HFFc6 (cell line): ENCODE data around the gene GGPS1. TPM values are rescaled to one million over a fixed set of nuclear protein-coding genes. Genes with fewer than 3 reads are reported as not detected.

Experiments
- DNase-seq: peaks from one replicate; pipeline ENCODE4 v3.0.0-alpha.2; 2018
- H3K27ac Mint-ChIP-seq: 2 replicates; pipeline ENCODE4 v1.8.0; 2020; ENCODE audit warnings: mild to moderate bottlenecking, mixed read lengths
- H3K27me3 Mint-ChIP-seq: 2 replicates; pipeline ENCODE4 v1.8.0; 2021; ENCODE audit warnings: mild to moderate bottlenecking, moderate library complexity, mixed read lengths; ENCODE audit not compliant: insufficient read depth
- H3K36me3 Mint-ChIP-seq: 2 replicates; pipeline ENCODE4 v1.8.0; 2021; ENCODE audit warnings: low read depth, mixed read lengths
- H3K4me1 Mint-ChIP-seq: 2 replicates; pipeline ENCODE4 v1.8.0; 2020; ENCODE audit warnings: low read depth, mixed read lengths
- H3K4me3 Mint-ChIP-seq: 2 replicates; pipeline ENCODE4 v1.8.0; 2020; ENCODE audit warnings: mild to moderate bottlenecking, moderate library complexity, mixed read lengths
- H3K9me3 Mint-ChIP-seq: 2 replicates; pipeline ENCODE4 v1.8.0; 2020; ENCODE audit warnings: mild to moderate bottlenecking, mixed read lengths
- total RNA-seq, 6 experiments: library from RNA; stranded (reverse); fragmentation: NEBNext Ultra II Directional; extraction: Animal tissue kit (Norgen Biotek cat#: 25700); gene quantifications; 2 replicates in 1 of 6; 3 replicates in 5 of 6; pipeline ENCODE4 v1.2.3, GENCODE V29; 2021
- TF ChIP-seq, protein P1 (sequence below): fragments of 200-600 bp; sonication (generic); IDR thresholded peaks from 2 replicates; pipeline ENCODE4 v1.5.0; 2021; ENCODE audit warnings: antibody characterized with exemption, mild to moderate bottlenecking

Gene GGPS1
- total RNA-seq, 6 experiments from 2014 or later, result 24.9 to 31.0 (median 26.7) TPM

DNA sequence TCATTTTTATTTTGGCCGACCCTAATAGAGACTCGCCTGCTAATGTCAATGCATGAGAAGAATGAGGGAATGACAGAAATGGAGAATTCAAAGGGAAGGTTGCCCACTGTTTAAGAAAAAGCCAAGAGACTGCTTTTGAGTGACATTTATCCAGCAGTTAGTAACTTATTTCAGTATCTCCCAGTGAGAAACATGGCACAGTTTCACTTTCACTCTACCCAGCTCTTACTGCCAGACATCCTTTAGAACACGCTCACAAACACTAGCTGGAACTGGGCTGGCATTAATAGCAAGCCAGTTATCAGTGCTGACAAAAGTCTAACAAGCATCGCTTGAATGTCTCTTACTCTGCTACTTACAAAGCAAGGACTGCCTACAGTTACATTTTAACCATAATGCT is 8.5 kb downstream of the GGPS1 start:
- no peak for DNase-seq
- no peaks in the 10 kb centered on the region for H3K4me1 Mint-ChIP-seq
- no peak overlapping the region for H3K27ac Mint-ChIP-seq
- peaks cover 5% of the 10 kb centered on the region; the same call in 1 of the 2 replicates for H3K36me3 Mint-ChIP-seq
- TF ChIP-seq, protein P1, sequence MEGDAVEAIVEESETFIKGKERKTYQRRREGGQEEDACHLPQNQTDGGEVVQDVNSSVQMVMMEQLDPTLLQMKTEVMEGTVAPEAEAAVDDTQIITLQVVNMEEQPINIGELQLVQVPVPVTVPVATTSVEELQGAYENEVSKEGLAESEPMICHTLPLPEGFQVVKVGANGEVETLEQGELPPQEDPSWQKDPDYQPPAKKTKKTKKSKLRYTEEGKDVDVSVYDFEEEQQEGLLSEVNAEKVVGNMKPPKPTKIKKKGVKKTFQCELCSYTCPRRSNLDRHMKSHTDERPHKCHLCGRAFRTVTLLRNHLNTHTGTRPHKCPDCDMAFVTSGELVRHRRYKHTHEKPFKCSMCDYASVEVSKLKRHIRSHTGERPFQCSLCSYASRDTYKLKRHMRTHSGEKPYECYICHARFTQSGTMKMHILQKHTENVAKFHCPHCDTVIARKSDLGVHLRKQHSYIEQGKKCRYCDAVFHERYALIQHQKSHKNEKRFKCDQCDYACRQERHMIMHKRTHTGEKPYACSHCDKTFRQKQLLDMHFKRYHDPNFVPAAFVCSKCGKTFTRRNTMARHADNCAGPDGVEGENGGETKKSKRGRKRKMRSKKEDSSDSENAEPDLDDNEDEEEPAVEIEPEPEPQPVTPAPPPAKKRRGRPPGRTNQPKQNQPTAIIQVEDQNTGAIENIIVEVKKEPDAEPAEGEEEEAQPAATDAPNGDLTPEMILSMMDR, result no peak
- H3K9me3 Mint-ChIP-seq, result no peaks in the 10 kb centered on the region
- no peak overlapping the region for H3K4me3 Mint-ChIP-seq
- no peaks in the 10 kb centered on the region for H3K27me3 Mint-ChIP-seq

DNA sequence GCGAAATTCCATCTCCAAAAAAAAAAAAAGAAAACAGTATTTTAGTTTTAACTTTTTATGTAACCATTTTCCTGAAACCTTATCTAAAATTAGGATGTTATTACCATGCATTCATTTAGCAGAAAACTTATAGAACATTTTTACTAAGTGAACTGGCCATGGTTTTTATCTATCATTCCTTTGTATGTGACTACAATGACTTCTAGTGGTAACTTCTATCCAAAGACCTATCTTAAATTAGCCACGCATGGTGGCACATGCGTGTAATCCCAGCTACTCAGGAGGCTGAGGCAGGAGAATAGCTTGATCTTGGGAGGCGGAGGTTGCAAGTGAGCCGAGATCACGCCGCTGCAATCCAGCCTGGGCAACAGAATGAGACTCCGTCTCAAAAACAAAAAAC is 11.4 kb downstream of the GGPS1 start:
- TF ChIP-seq, protein P1, result no peak
- Mint-ChIP-seq H3K27ac (no peak overlapping the region), H3K4me1 (no peaks in the 10 kb centered on the region), H3K4me3 (no peak overlapping the region), H3K36me3 (peaks cover 10% of the 10 kb centered on the region; the same call in 1 of the 2 replicates), H3K9me3 (no peaks in the 10 kb centered on the region), H3K27me3 (no peaks in the 10 kb centered on the region)
- no peak for DNase-seq

GRCh38 chr1:235341334-235341733 is 13.0 kb downstream of the GGPS1 start:
- no peak overlapping the region for H3K27ac Mint-ChIP-seq

GRCh38 chr1:235342039-235342438 is 13.7 kb downstream of the GGPS1 start:
- TF ChIP-seq, protein P1, result no peak
- H3K4me3 Mint-ChIP-seq, result no peak overlapping the region
- H3K27ac Mint-ChIP-seq, result no peak overlapping the region
- no peaks in the 10 kb centered on the region for H3K9me3 Mint-ChIP-seq
- H3K36me3 Mint-ChIP-seq, result peaks cover 15% of the 10 kb centered on the region; the same call in 1 of the 2 replicates
- no peaks in the 10 kb centered on the region for H3K27me3 Mint-ChIP-seq
- no peak for DNase-seq
- H3K4me1 Mint-ChIP-seq, result no peaks in the 10 kb centered on the region

More at GRCh38 chr1:235341334-235341733, 13.0 kb downstream of the GGPS1 start:
- Mint-ChIP-seq H3K9me3 (no peaks in the 10 kb centered on the region), H3K4me3 (no peak overlapping the region), H3K36me3 (peaks cover 15% of the 10 kb centered on the region; the same call in 1 of the 2 replicates), H3K27me3 (no peaks in the 10 kb centered on the region), H3K4me1 (no peaks in the 10 kb centered on the region)
- TF ChIP-seq, protein P1, result no peak
- DNase-seq, result no peak

DNA sequence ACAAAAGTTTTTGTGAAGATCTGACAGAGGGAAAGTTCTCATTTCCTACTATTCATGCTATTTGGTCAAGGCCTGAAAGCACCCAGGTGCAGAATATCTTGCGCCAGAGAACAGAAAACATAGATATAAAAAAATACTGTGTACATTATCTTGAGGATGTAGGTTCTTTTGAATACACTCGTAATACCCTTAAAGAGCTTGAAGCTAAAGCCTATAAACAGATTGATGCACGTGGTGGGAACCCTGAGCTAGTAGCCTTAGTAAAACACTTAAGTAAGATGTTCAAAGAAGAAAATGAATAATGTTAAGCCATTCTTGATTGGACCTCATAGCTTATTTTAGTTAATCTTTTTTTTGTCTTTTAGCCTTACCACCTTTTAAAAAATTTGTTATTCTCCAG is 14.1 kb downstream of the GGPS1 start:
- Mint-ChIP-seq H3K4me3 (no peak overlapping the region), H3K9me3 (no peaks in the 10 kb centered on the region), H3K27me3 (no peaks in the 10 kb centered on the region), H3K36me3 (peaks cover 15% of the 10 kb centered on the region; the same call in 1 of the 2 replicates), H3K27ac (no peak overlapping the region), H3K4me1 (no peaks in the 10 kb centered on the region)
- no peak for DNase-seq
- TF ChIP-seq, protein P1, result no peak

GRCh38 chr1:235343726-235344125 is 15.4 kb downstream of the GGPS1 start:
- no peak overlapping the region for H3K27ac Mint-ChIP-seq
- no peak overlapping the region for H3K4me3 Mint-ChIP-seq
- H3K4me1 Mint-ChIP-seq, result no peaks in the 10 kb centered on the region
- TF ChIP-seq, protein P1, result no peak
- H3K27me3 Mint-ChIP-seq, result no peaks in the 10 kb centered on the region
- no peaks in the 10 kb centered on the region for H3K9me3 Mint-ChIP-seq
- H3K36me3 Mint-ChIP-seq, result peaks cover 15% of the 10 kb centered on the region; the same call in 1 of the 2 replicates
- DNase-seq, result no peak
